Mesodermal cell (in vitro differentiated cells): ENCODE data around the gene SLCO3A1.

Experiments
- H3K27ac ChIP-seq: 2 replicates; pipeline ENCODE4 v1.7.0; 2013; ENCODE audit warnings: mild to moderate bottlenecking, low read depth, low read length, moderate library complexity; ENCODE audit not compliant: severe bottlenecking
- H3K36me3 ChIP-seq: 2 replicates; pipeline ENCODE4 v1.7.1; 2013; ENCODE audit warnings: mild to moderate bottlenecking, low read length, moderate library complexity; ENCODE audit not compliant: control insufficient read depth, insufficient read depth
- H3K4me1 ChIP-seq: one replicate; pipeline ENCODE4 v1.7.1; 2013; ENCODE audit warnings: mild to moderate bottlenecking, low read length; ENCODE audit not compliant: insufficient read depth, control insufficient read depth, poor library complexity, severe bottlenecking
- H3K4me3 ChIP-seq: 2 replicates; pipeline ENCODE4 v1.7.0; 2013; ENCODE audit warnings: low read length, control low read depth, mild to moderate bottlenecking; ENCODE audit not compliant: insufficient read depth, poor library complexity, severe bottlenecking; ENCODE audit errors: extremely low read depth
- H3K9me3 ChIP-seq: 2 replicates; pipeline ENCODE4 v1.7.1; 2013; ENCODE audit warnings: mild to moderate bottlenecking, low read length, moderate library complexity; ENCODE audit not compliant: control insufficient read depth
- WGBS, 2 experiments: methylation state at CpG; one replicate each; pipeline ENCODE4 v1.1.5; 2013; ENCODE audit warnings: missing lambda C conversion rate in 2 of 2; ENCODE audit not compliant: insufficient coverage in 2 of 2; 5-methylcytosine and 5-hydroxymethylcytosine counted together

The SLCO3A1 gene

DNA sequence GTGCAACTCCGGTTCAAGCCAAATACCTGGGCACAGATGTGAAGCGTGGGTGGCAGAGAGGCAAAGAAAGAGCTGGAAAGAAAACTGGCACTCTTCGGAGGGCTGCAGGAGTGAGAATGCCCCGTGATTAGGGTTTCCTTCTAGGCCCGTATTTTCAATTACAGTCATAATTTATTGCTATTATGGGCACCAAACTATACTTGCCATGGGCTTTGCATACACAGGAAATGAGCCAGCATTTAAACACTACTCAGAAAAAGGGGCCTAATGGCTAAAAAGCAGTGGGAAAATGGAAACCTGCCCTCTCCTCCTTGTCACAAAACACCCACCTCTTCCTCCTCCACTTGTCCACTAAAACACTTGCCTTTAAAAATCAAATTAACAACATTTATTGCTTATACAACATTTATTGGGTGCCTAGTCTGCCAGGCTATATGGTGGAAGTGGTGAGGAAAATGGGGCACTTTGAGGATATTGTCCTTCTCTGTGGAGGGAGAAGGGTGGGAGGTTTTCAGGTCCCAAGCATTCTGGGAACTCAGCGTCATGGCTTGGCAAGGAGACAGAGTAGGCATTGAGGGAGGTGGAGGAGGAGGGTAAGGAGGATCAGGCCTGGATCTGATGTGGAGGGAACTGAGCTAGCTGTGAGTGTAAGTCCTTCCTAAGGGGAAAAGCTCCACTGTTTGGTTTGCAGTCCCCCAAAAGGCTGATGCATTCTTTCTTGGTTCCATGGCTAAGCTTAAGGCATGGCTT lies 160.9 kb downstream of the SLCO3A1 start:
- Histone ChIP-seq H3K27ac (no peak overlapping the region), H3K9me3 (no peaks in the 10 kb centered on the region)
- WGBS, 2 experiments: 82 to 89% methylated on average over 3 to 6 of the region's 6 CpGs

DNA sequence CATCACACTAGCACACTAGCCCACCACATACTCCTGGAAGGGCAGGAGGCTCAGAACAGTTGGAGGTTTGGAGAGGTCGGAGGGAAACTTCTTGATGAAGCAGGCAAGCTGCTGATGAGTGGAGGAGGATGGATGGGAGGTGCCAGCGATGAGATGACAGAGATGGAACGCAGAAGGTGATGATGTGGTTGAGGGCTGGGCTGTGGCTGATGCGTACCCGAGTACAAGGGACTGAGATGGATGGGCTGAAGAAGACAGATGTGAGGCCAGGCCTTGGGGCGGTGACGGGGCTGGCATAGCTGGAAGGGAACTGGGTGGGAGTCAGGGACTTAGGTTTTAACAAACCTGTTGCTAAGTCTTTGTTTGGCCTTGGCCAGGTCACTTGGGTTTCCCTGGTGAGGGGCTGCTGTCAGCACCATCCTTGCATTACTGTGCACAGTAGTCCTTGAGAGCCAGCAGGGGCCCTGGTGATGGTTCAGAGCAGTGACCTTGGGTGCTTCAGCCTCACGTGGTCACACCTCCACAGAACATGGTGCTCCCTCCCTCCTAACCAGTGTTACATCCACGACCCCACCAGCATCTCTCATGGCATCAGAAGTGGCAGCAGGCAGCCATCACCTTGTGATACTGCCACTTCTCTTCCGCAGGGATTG lies 164.5 kb downstream of the SLCO3A1 start:
- H3K9me3 ChIP-seq: no peaks in the 10 kb centered on the region
- H3K36me3 ChIP-seq: no peaks in the 10 kb centered on the region
- 93 to 94% methylated on average over 6 to 8 of the region's 10 CpGs for WGBS, 2 experiments
- H3K27ac ChIP-seq: no peak overlapping the region
- H3K4me1 ChIP-seq: no peaks in the 10 kb centered on the region
- no peak overlapping the region for H3K4me3 ChIP-seq

More for the DNA sequence above, 160.9 kb downstream of the SLCO3A1 start:
- H3K36me3 ChIP-seq: no peaks in the 10 kb centered on the region
- H3K4me1 ChIP-seq: peaks cover 8% of the 10 kb centered on the region
- no peak overlapping the region for H3K4me3 ChIP-seq

DNA sequence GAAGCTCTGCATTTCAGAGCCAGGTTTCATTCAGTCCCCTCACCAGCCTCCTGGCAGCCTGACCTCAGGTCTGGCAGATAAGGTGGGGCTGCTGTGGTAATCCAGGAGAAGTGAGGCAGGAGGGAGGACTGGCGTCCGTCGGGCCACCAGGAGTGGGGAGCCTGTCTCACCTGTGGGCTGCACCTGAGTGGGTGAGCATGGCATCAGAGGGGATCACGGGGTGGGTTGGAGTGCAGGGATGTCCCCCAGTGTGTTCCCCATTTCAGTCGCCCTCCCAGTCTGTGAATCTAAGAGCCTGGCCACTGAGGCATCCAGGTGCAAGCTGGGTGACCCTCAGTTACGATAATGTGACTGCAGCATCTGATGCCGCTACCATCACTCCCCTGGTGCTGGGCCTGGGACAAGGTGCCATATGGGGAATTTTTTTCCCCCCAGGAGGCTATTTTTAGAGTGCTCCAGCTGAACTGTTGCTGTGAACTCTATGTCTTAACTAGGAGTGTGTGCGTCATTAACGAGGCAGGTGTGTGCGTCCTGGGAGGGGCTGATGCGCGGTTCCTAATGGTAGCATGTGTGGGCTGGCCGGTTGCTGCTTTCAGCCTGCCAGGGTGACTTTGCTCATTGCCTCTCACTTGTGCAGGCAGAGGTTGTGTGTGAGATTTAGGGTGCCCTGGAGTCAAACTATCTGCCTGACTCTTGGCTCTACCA lies 165.2 kb downstream of the SLCO3A1 start:
- 90 to 96% methylated on average over 9 to 12 of the region's 13 CpGs for WGBS, 2 experiments
- no peaks in the 10 kb centered on the region for H3K36me3 ChIP-seq
- H3K27ac ChIP-seq: no peak overlapping the region
- no peaks in the 10 kb centered on the region for H3K4me1 ChIP-seq
- H3K9me3 ChIP-seq: no peaks in the 10 kb centered on the region
- H3K4me3 ChIP-seq: no peak overlapping the region

DNA sequence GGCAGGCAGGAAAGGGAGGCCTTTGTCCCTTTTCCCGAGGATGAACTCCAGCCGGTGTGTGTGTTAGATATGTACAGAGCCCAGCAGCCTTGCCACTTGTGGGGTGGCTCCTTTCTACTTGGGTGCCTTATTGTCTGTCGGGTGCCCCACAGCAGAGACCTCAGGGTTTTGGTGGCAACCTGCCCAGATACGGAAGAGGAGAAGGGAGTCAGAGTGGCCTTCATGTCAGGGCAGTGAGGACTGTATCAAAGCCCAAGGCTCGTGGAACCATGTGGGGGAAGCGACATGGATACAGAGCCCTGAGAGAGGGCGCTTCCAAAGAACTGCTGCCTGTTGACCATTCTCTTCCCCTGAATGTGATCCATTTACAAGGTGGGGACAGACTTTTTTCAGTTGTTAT lies 166.2 kb downstream of the SLCO3A1 start:
- Histone ChIP-seq H3K9me3 (no peaks in the 10 kb centered on the region), H3K4me3 (no peak overlapping the region), H3K4me1 (no peaks in the 10 kb centered on the region), H3K36me3 (no peaks in the 10 kb centered on the region), H3K27ac (no peak overlapping the region)
- 82 to 96% methylated on average over 6 of the region's 7 CpGs for WGBS, 2 experiments

DNA sequence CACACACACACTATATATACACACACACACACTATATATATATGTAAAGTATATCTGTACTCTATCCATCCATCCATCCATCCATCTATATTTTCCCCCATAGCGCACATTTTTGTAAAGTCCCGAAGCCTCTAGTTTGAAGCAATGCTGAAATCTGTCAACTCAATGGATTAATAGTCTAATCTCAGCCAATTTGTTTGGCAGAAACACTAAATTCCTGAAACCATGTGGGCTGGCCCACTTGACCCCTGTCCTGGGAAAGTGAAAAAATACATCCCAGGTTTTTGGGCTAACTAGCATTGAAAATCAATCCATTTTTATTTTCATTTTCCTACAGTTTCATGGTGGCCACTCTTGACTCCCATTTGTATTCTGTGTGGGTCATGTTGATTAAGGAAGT lies 166.7 kb downstream of the SLCO3A1 start:
- Histone ChIP-seq H3K9me3 (no peaks in the 10 kb centered on the region), H3K4me3 (no peak overlapping the region), H3K27ac (no peak overlapping the region), H3K36me3 (no peaks in the 10 kb centered on the region), H3K4me1 (no peaks in the 10 kb centered on the region)
- 100% methylated on average over 2 of the region's 2 CpGs; no CpG with 5 or more reads in 1 of the 2 experiments for WGBS, 2 experiments

DNA sequence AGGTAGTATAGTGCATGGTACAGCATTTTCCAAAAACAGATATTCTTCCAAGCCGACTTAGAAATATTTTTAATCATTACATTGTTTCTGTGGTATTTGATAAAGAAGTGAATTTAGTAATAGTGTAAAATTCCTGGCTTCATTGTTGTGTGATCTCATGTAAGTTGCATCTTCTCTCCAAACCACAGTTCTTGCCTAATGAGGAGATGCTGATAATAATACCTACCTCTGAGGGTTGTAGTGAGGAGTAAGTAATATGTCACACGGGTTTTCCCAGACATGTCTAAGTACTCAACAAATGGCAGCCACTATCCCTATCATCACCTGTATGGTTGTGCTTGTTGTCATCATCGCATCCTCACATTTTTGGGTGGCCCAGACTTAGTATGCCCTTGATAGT lies 167.3 kb downstream of the SLCO3A1 start:
- H3K36me3 ChIP-seq: no peaks in the 10 kb centered on the region
- no peak overlapping the region for H3K27ac ChIP-seq
- 100% methylated on average over 1 of the region's 3 CpGs for WGBS, 2 experiments
- no peaks in the 10 kb centered on the region for H3K4me1 ChIP-seq
- no peaks in the 10 kb centered on the region for H3K9me3 ChIP-seq
- no peak overlapping the region for H3K4me3 ChIP-seq

DNA sequence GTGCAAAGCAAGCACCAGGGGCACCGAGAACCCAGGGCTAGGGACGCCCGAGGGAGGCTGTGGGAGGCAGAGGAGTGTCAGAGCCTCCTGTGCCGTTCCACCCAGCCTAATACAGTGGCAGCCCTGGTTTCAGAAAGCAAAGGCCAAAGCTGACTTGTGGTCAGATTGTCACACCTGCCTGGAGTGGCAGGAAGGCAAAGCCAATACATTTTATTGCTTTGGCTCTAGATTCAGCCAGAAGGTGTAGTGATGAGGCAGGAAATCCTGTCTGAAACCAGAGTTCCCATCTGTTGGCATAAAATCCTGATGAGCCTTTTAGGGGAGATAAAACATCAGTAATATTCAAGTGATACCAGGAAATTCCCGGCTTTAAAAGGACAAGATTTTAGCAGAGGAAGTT lies 168.3 kb downstream of the SLCO3A1 start:
- WGBS, 2 experiments: 81 to 87% methylated on average over 3 to 4 of the region's 5 CpGs
- Histone ChIP-seq H3K4me3 (no peak overlapping the region), H3K27ac (no peak overlapping the region), H3K4me1 (no peaks in the 10 kb centered on the region), H3K36me3 (no peaks in the 10 kb centered on the region), H3K9me3 (no peaks in the 10 kb centered on the region)

DNA sequence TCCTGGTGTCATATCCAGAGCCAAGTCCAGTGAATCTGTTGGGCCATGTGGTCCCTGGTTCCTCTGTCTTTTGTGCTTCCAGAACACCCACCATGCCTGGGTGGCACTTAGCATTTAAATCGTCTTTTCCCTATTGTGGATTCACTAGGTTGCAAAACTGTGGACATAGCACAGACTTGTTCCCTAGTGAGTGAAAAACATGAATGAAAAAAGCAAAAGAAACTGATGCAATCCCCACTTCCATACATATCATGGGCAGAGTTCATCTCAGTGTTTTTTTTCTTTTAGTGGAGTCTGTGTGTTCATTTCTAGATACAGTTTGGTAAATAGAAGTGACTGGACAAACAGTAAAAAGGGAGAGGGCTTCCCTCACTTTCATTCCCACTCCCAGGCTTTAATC lies 170.5 kb downstream of the SLCO3A1 start:
- WGBS, 2 experiments: 100% methylated on average over 1 of the region's 1 CpG; no CpG with 5 or more reads in 1 of the 2 experiments
- H3K36me3 ChIP-seq: no peaks in the 10 kb centered on the region
- H3K9me3 ChIP-seq: no peaks in the 10 kb centered on the region
- H3K4me1 ChIP-seq: no peaks in the 10 kb centered on the region
- no peak overlapping the region for H3K4me3 ChIP-seq
- no peak overlapping the region for H3K27ac ChIP-seq

DNA sequence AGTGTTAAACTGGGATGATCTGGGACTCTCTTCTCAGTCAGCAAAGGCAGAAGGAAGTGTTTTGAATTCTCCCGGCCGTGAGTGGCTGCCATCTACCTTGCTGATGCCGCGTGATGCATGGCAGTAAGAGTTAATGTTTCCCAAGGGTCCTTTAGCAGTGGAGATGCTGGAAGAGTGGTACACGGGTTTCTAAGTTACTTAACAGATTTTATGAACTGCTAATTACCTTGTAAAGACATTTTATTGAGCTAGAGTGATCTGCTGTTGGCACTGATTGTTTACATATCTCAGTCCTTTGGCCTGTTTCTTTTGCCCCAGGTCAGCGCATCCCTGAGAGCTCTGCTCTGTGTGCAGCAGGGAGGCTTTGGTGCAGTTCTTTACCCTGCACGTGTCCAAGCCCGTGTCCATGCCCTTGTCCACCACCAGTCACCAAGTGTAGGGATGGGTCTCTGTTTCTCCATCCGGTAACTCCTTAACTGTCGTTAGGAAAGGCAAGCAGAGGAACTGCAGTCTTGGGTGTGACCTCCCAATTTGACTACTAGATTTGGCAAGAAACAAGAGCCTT lies 172.3 kb downstream of the SLCO3A1 start:
- H3K4me3 ChIP-seq: no peak overlapping the region
- no peaks in the 10 kb centered on the region for H3K4me1 ChIP-seq
- H3K36me3 ChIP-seq: no peaks in the 10 kb centered on the region
- no peak overlapping the region for H3K27ac ChIP-seq
- no peaks in the 10 kb centered on the region for H3K9me3 ChIP-seq
- 79 to 87% methylated on average over 5 to 7 of the region's 10 CpGs for WGBS, 2 experiments

DNA sequence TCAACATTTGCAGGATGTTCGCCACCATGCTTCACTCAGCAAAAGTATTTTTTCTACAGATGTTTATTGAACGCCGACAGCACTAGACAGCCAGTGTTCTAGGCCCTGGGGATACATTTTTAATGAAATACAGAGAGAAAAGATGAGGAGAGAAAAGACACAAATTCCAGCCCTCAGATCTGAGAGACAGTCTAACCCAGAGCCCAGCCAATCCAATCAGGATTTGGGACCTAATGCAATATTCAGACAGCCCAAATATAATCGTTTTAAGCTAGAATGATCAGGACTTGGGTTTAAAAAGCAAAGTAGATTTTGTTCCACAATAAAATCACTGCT lies 174.8 kb downstream of the SLCO3A1 start:
- H3K4me1 ChIP-seq: no peaks in the 10 kb centered on the region
- no peak overlapping the region for H3K4me3 ChIP-seq
- 97 to 100% methylated on average over 1 to 4 of the region's 4 CpGs for WGBS, 2 experiments
- no peaks in the 10 kb centered on the region for H3K36me3 ChIP-seq
- no peak overlapping the region for H3K27ac ChIP-seq
- H3K9me3 ChIP-seq: no peaks in the 10 kb centered on the region
